MM.1S (cell line): ENCODE data around the gene NUTF2.

Experiments used
- DNase-seq: peaks from one replicate; pipeline ENCODE4 v3.0.0-alpha.2; 2015
- H2AFZ ChIP-seq: fragments of 300-600 bp; sonication (generic); 2 replicates; pipeline ENCODE4 v1.6.0; 2016; ENCODE audit warnings: antibody characterized with exemption, low read length
- H3F3A ChIP-seq: fragments of 300-600 bp; sonication (generic); 2 replicates; pipeline ENCODE4 v1.6.1; 2016; ENCODE audit warnings: mild to moderate bottlenecking, antibody characterized with exemption, low read length, moderate library complexity, mixed read lengths; ENCODE audit not compliant: insufficient read depth
- H3K27ac ChIP-seq: fragments of 300-600 bp; sonication (generic); 2 replicates; pipeline ENCODE4 v1.5.1; 2016; ENCODE audit warnings: mild to moderate bottlenecking, low read length
- H3K27me3 ChIP-seq: fragments of 300-600 bp; sonication (generic); replicated peaks from 2 replicates; pipeline ENCODE4 v1.6.0; 2016; ENCODE audit warnings: low read length; ENCODE audit not compliant: insufficient read depth
- H3K36me3 ChIP-seq: fragments of 300-600 bp; sonication (generic); replicated peaks from 2 replicates; pipeline ENCODE4 v1.6.1; 2016; ENCODE audit warnings: mild to moderate bottlenecking, low read length, mixed read lengths; ENCODE audit not compliant: insufficient read depth
- H3K4me1 ChIP-seq: fragments of 300-600 bp; sonication (generic); 2 replicates; pipeline ENCODE4 v1.6.1; 2016; ENCODE audit warnings: low read length, mixed read lengths
- H3K4me2 ChIP-seq: fragments of 300-600 bp; sonication (generic); 2 replicates; pipeline ENCODE4 v1.6.0; 2016; ENCODE audit warnings: low read depth, low read length
- H3K4me3 ChIP-seq: fragments of 300-600 bp; sonication (generic); 2 replicates; pipeline ENCODE4 v1.5.1; 2016; ENCODE audit warnings: low read length, mixed read lengths
- H3K79me2 ChIP-seq: fragments of 300-600 bp; sonication (generic); 2 replicates; pipeline ENCODE4 v1.6.1; 2016; ENCODE audit warnings: mixed run types, low read length, mixed read lengths
- H3K9ac ChIP-seq: fragments of 300-600 bp; sonication (generic); 2 replicates; pipeline ENCODE4 v1.6.1; 2016; ENCODE audit warnings: low read length, mixed read lengths
- H3K9me2 ChIP-seq: fragments of 300-600 bp; sonication (generic); replicated peaks from 2 replicates; pipeline ENCODE4 v1.6.1; 2016; ENCODE audit warnings: mild to moderate bottlenecking, low read length, mixed read lengths; ENCODE audit not compliant: insufficient read depth
- H3K9me3 ChIP-seq: fragments of 300-600 bp; sonication (generic); replicated peaks from 2 replicates; pipeline ENCODE4 v1.6.1; 2016; ENCODE audit warnings: mild to moderate bottlenecking, low read length, mixed read lengths; ENCODE audit not compliant: insufficient read depth
- H4K20me1 ChIP-seq: fragments of 300-600 bp; sonication (generic); 2 replicates; pipeline ENCODE4 v1.6.1; 2016; ENCODE audit warnings: mild to moderate bottlenecking, low read length, moderate library complexity, mixed read lengths; ENCODE audit not compliant: insufficient read depth
- EZH2 ChIP-seq: fragments of 300-600 bp; sonication (generic); optimal IDR thresholded peaks from 2 replicates; pipeline ENCODE3; 2017; ENCODE audit warnings: low read depth, mild to moderate bottlenecking, antibody characterized with exemption, low read length, mixed read lengths
- EZH2phosphoT487 ChIP-seq: fragments of 300-600 bp; sonication (generic); IDR thresholded peaks from 2 replicates; pipeline ENCODE4 v1.6.1; 2018; ENCODE audit warnings: antibody characterized with exemption, low read length
- TF ChIP-seq, protein P1 (sequence below): fragments of 300-600 bp; sonication (generic); IDR thresholded peaks from 2 replicates; pipeline ENCODE4 v1.5.1; 2016; ENCODE audit warnings: antibody characterized with exemption, low read length, mixed read lengths

Gene NUTF2

GRCh38 chr16:67872131-67872630, 25.4 kb downstream of the NUTF2 start:
- peaks cover 23% of the 10 kb centered on the region for H3K4me1 ChIP-seq
- DNase-seq = no peak
- peaks cover 21% of the 10 kb centered on the region for H3F3A ChIP-seq
- TF ChIP-seq, protein P1, sequence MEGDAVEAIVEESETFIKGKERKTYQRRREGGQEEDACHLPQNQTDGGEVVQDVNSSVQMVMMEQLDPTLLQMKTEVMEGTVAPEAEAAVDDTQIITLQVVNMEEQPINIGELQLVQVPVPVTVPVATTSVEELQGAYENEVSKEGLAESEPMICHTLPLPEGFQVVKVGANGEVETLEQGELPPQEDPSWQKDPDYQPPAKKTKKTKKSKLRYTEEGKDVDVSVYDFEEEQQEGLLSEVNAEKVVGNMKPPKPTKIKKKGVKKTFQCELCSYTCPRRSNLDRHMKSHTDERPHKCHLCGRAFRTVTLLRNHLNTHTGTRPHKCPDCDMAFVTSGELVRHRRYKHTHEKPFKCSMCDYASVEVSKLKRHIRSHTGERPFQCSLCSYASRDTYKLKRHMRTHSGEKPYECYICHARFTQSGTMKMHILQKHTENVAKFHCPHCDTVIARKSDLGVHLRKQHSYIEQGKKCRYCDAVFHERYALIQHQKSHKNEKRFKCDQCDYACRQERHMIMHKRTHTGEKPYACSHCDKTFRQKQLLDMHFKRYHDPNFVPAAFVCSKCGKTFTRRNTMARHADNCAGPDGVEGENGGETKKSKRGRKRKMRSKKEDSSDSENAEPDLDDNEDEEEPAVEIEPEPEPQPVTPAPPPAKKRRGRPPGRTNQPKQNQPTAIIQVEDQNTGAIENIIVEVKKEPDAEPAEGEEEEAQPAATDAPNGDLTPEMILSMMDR = no peak
- TF ChIP-seq EZH2phosphoT487 (no peak), EZH2 (no peak)
- peak overlapping the region; percentile 91 for H2AFZ ChIP-seq
- peak overlapping the region; percentile 39; the same call in 1 of the 2 replicates for H3K27ac ChIP-seq
- no peaks in the 10 kb centered on the region for H3K9me2 ChIP-seq
- H3K36me3 ChIP-seq = no peaks in the 10 kb centered on the region
- no peaks in the 10 kb centered on the region for H3K27me3 ChIP-seq
- H3K9ac ChIP-seq = peak overlapping the region; percentile 93; the same call in 1 of the 2 replicates
- peak overlapping the region; percentile 99 for H3K4me3 ChIP-seq
- H4K20me1 ChIP-seq = no peaks in the 10 kb centered on the region
- peak overlapping the region; percentile 94; the same call in 1 of the 2 replicates for H3K4me2 ChIP-seq
- no peaks in the 10 kb centered on the region for H3K9me3 ChIP-seq
- peaks cover 47% of the 10 kb centered on the region for H3K79me2 ChIP-seq

DNA sequence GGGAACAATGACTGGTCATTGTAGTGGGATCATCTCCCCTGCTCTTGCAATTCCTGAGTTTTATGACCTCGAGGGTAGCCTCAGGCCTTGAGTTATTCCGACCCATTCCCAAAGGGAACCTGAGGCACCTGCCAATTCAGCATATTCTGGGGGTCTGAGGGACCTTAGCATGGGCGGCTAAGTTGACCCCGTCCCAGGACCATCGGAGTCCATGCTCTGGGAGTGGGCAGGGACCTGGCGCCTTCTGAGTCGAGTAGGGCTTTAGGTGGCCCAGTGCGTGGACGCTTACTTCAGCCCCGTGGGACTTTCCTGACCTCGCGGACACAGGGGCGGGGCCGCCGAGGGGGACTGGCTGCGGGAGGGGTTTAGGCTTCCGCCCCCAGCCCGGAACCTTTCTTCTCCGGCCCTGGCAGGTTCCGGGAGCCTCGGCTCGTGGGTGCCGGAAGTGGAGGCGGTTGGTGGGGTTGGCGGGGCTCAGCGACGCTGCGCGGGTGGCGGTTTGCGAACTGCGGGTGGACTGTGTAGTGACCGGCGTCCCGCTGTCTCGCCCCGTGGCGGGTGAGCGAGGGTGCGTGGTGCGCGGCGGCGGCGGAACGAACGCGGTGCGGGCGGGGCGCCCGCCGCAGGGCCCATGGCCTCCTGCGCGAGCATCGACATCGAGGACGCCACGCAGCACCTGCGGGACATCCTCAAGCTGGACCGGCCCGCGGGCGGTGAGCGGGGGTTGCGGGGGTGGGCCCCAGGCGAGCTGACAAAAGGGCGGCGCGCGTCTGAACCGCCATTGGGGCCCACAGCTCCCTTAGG, 26.1 kb downstream of the NUTF2 start, which contains the start of gene EDC4:
EDC4 (plus strand) TSS at position 422 of the 804 bp plus-strand sequence; CDS start at position 632, 210 bp downstream.
- Histone ChIP-seq H3F3A (peaks cover 21% of the 10 kb centered on the region), H4K20me1 (no peaks in the 10 kb centered on the region), H3K9me2 (no peaks in the 10 kb centered on the region), H3K36me3 (no peaks in the 10 kb centered on the region), H3K79me2 (peaks cover 44% of the 10 kb centered on the region), H3K27me3 (no peaks in the 10 kb centered on the region), H3K4me1 (peaks cover 23% of the 10 kb centered on the region), H3K27ac (peak within 1 kb of the TSS; percentile 39; the same call in 1 of the 2 replicates), H3K9ac (peak within 1 kb of the TSS; percentile 93), H2AFZ (peak within 1 kb of the TSS; percentile 91), H3K4me3 (peak within 1 kb of the TSS; percentile 99), H3K4me2 (peak within 1 kb of the TSS; percentile 94), H3K9me3 (no peaks in the 10 kb centered on the region)
- DNase-seq = peak; percentile 84
- TF ChIP-seq EZH2phosphoT487 (no peak), EZH2 (no peak)
- TF ChIP-seq, protein P1 = no peak

DNA sequence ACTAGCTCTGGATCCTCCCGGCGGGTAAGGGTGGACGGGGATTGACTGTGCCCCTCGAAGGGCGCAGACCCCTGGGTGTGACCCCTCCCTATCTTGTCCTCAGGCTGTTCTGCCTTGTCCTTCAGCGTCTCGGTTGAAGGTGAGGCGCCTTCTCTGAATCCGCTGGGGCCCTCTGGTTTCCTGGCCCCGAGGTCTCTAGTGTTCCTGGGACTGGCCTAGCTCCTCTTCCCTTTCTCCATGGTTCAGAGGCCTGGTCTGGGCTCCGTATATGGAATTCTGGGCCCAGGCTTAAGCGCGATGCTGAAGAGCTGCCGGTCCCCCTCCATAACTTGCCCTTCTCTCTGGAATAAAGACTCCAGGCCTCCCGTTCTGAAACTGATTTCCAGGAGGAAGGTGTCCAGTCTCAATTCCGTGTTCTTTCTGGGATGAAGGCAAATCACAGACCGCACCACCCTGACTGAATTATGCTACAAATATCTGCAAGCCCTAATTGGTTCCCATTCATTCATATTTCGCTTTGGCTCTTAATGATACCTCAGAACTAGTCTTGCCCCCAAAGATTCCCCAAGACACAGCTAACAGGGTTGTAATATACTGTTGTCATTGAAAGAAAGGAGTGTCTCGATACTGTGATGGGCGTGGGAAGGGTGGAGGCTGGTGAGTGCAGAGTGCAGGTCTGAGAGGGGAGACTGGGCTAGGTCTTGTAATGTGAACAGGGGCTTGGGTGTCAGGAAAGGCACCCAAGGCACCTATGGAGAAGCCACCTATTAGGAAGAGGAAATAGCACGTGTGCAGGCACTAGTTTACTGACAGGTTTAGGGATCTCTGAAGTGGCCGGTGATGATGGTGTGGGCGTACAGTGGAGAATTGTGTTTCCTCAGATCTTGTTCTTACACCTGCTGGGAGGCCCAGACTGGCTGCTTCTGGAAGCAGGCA, 27.0 kb downstream of the NUTF2 start:
- peak overlapping the region; percentile 94 for H3K4me2 ChIP-seq
- H3K4me1 ChIP-seq = peaks cover 23% of the 10 kb centered on the region
- H3K36me3 ChIP-seq = no peaks in the 10 kb centered on the region; the same call in 1 of the 2 replicates
- peak overlapping the region; percentile 99 for H3K4me3 ChIP-seq
- peaks cover 21% of the 10 kb centered on the region for H3F3A ChIP-seq
- no peaks in the 10 kb centered on the region for H3K9me3 ChIP-seq
- H3K27me3 ChIP-seq = no peaks in the 10 kb centered on the region
- TF ChIP-seq EZH2 (no peak), EZH2phosphoT487 (no peak)
- TF ChIP-seq, protein P1 = no peak
- H3K27ac ChIP-seq = peak overlapping the region; percentile 21; the same call in 1 of the 2 replicates
- no peaks in the 10 kb centered on the region for H4K20me1 ChIP-seq
- H3K79me2 ChIP-seq = peaks cover 44% of the 10 kb centered on the region
- DNase-seq = no peak
- peak overlapping the region; percentile 93 for H3K9ac ChIP-seq
- peak overlapping the region; percentile 91 for H2AFZ ChIP-seq
- H3K9me2 ChIP-seq = no peaks in the 10 kb centered on the region
